HG02840 (cell line): ENCODE measurements around the gene RBM25.
"Not testable (repeated sequence)": the region's sequence is repeated elsewhere in the genome, so short reads cannot be mapped to it uniquely, and the experiment has no call there.

Experiments
- ATAC-seq: cut with Tn5 transposase; IDR thresholded peaks from one replicate; pipeline ENCODE4 v1.9.1; 2021; ENCODE audit warnings: mild to moderate bottlenecking, moderate library complexity, moderate number of reproducible peaks; ENCODE audit not compliant: unreplicated experiment, low FRiP score

The RBM25 gene

GRCh38 chr14:73167727-73168126 lies 109.4 kb downstream of the RBM25 start:
- no peak for ATAC-seq

- no peak for ATAC-seq
Measured at GRCh38 chr14:73168274-73168673, 109.9 kb downstream of the RBM25 start.

GRCh38 chr14:73168691-73169090 lies 110.4 kb downstream of the RBM25 start:
- no peak for ATAC-seq

GRCh38 chr14:73169855-73170254 lies 111.5 kb downstream of the RBM25 start:
- not testable (repeated sequence) for ATAC-seq

GRCh38 chr14:73170686-73171085 lies 112.4 kb downstream of the RBM25 start:
- no peak for ATAC-seq

GRCh38 chr14:73172500-73172899 lies 114.2 kb downstream of the RBM25 start:
- no peak for ATAC-seq

- no peak for ATAC-seq
Measured at GRCh38 chr14:73173092-73173735, 114.9 kb downstream of the RBM25 start.
